T-helper 2 cell treated with Interferon-gamma antibody and Interleukin-4, amounts not matched to agents 5 μg/mL and 100 μg/mL, for 36 hours (primary cell): Measurements from ENCODE around the gene PPDPF.
"Not testable (repeated sequence)": the region's sequence is repeated elsewhere in the genome, so short reads cannot be mapped to it uniquely, and the experiment has no call there.

ENCODE experiments used
- DNase-seq: peaks from one replicate; pipeline ENCODE4 v3.0.0; 2021; ENCODE audit warnings: low spot score
- H3K27ac Mint-ChIP-seq: one replicate; pipeline ENCODE4 v1.8.0; 2021; ENCODE audit warnings: mild to moderate bottlenecking, mixed read lengths
- H3K27me3 Mint-ChIP-seq: one replicate; pipeline ENCODE4 v1.8.0; 2021; ENCODE audit warnings: low read depth, mixed read lengths
- H3K36me3 Mint-ChIP-seq: one replicate; pipeline ENCODE4 v1.8.0; 2021; ENCODE audit warnings: low read depth, mixed read lengths
- H3K4me1 Mint-ChIP-seq: one replicate; pipeline ENCODE4 v1.8.0; 2021; ENCODE audit warnings: low read depth, mixed read lengths
- H3K4me3 Mint-ChIP-seq: one replicate; pipeline ENCODE4 v1.8.0; 2022; ENCODE audit warnings: mild to moderate bottlenecking, moderate library complexity, mixed read lengths
- H3K9me3 Mint-ChIP-seq: one replicate; pipeline ENCODE4 v1.8.0; 2021; ENCODE audit warnings: mixed read lengths

PPDPF gene

DNA sequence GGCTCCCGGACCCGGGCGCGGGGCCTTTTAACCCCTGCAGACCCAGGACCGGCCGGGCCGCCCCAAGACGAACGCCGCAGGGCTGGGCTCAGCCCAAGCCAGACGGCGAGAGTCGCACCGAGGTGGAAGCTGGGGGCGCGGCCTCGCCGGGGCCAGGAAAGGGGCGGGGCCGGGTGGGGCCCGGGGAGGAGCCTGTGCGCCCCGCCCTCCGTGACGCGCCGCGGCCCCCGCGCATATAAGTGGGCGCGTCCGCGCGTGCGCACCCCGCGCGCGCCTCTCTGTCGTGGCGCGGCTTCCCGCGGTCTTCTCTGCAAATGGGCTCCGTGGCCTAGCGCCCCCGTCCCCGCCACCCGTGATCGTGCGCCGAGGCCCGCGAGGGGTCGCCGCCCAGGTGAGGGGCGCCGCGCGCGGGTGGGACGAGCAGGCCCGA, at the start of gene PPDPF:
PPDPF (plus strand) TSS at position 262 of the 430 bp plus-strand sequence. CDS start 544 bp downstream, outside the sequence.
- peak within 1 kb of the TSS; percentile 78 for H3K27ac Mint-ChIP-seq
- peaks cover 3% of the 10 kb centered on the region for H3K27me3 Mint-ChIP-seq
- H3K36me3 Mint-ChIP-seq: peaks cover 25% of the 10 kb centered on the region
- H3K9me3 Mint-ChIP-seq: no peaks in the 10 kb centered on the region
- peak; percentile 83 for DNase-seq
- peaks cover 6% of the 10 kb centered on the region for H3K4me1 Mint-ChIP-seq
- H3K4me3 Mint-ChIP-seq: peak within 1 kb of the TSS; percentile 77

GRCh38 chr20:63471002-63471716, 49.4 kb upstream of the PPDPF start:
- H3K27ac Mint-ChIP-seq: no peak overlapping the region
- H3K27me3 Mint-ChIP-seq: peaks cover 30% of the 10 kb centered on the region
- no peaks in the 10 kb centered on the region for H3K36me3 Mint-ChIP-seq

DNA sequence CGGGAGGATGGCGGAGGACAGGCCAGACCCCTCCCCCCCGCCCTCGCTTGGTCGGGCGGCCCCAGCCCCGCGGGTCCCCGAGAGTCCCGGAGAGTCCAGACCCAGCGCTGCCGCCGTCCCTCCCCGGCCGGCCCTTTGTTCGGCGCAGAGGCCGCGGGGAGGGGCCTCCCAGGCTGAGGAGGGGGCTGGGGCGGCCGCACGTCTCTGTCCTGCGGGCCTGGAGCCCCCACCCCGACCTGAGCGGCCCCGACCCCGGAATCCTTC, 48.9 kb upstream of the PPDPF start:
- H3K27ac Mint-ChIP-seq: no peak overlapping the region
- no peaks in the 10 kb centered on the region for H3K4me1 Mint-ChIP-seq
- H3K9me3 Mint-ChIP-seq: no peaks in the 10 kb centered on the region
- H3K27me3 Mint-ChIP-seq: peaks cover 33% of the 10 kb centered on the region
- H3K36me3 Mint-ChIP-seq: no peaks in the 10 kb centered on the region
- DNase-seq: no peak
- no peak overlapping the region for H3K4me3 Mint-ChIP-seq

More at GRCh38 chr20:63471002-63471716, 49.4 kb upstream of the PPDPF start:
- H3K4me3 Mint-ChIP-seq: no peak overlapping the region
- H3K9me3 Mint-ChIP-seq: no peaks in the 10 kb centered on the region
- DNase-seq: no peak
- H3K4me1 Mint-ChIP-seq: no peaks in the 10 kb centered on the region

GRCh38 chr20:63471981-63472831, 48.4 kb upstream of the PPDPF start, which contains the start of gene KCNQ2:
Gene KCNQ2, minus strand, starts transcription at chr20:63472655. Its CDS starts 192 bp downstream, at chr20:63472463.
- Mint-ChIP-seq H3K4me1 (no peaks in the 10 kb centered on the region), H3K27ac (no peak within 1 kb of the TSS), H3K9me3 (no peaks in the 10 kb centered on the region), H3K4me3 (no peak within 1 kb of the TSS), H3K27me3 (peaks cover 33% of the 10 kb centered on the region), H3K36me3 (no peaks in the 10 kb centered on the region)
- DNase-seq: no peak

DNA sequence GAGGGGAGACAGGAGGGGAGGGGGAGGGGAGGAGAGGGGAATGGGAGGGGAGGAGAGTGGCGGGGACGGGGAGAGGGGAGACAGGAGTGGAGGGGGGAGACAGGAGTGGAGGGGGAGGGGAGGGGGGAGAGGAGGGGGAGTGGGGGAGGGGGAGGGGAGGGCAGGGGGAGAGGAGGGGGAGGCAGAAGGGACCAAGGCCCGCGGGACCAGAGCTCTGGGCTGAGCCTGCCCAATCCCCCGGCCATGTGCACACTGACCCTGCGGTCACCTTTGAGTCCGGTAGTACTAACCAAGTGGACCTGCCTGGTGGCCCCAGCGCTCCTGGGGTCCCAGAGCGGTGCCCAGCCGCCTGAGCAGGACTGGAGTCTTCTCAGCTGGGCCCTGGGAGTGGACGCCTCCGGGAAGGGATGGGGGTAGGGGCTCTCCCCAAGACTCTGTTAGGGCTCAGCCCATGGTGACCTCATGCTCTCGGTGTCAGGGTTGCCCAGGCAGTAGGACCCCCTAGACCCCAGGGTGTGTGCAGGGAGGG, 47.6 kb upstream of the PPDPF start:
- peaks cover 38% of the 10 kb centered on the region for H3K27me3 Mint-ChIP-seq
- no peak overlapping the region for H3K4me3 Mint-ChIP-seq
- H3K36me3 Mint-ChIP-seq: no peaks in the 10 kb centered on the region

DNA sequence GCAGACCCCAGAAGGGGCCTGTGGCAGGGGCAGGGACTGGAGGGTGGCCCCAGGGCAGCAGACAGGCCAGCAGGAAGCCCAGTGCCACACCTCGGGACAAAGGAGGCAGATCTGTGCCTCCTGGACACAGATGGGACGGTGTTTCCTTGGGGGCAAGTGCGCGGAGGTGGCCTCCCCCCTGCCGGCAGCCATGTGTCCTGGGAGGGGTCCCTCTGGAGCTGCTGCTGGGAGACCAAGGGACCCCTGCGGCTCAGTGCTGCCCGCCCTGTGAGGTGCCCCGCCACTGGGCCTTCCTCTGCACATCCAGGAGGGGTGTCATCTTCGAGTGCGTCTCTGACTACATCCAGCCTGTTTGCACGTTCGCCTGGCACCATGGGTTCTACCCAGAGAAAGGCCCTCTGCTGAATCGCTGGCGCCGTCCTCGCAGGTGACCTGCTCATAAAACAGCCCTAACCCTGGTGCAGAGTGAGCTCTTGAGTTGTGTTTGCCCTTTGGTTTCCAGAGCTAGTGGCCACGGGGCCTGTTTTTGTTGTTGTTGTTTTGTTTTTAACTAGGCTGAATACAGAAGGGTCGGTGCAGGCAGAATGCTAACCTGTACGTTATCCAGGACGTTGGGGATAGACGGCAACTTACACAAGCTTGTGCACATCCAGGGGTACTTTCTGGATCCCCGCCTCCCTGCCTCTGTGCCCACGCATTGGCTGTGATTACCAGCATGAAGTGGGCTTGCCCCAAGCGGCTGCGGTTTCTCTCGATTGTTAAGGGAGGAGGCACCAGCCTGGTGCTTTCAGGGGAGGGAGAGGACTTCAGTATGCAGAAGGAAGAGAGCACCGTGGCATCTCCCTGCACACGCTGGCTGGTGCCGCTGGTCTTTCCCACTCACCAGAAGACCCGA, 46.8 kb upstream of the PPDPF start:
- H3K9me3 Mint-ChIP-seq: no peaks in the 10 kb centered on the region
- peaks cover 38% of the 10 kb centered on the region for H3K27me3 Mint-ChIP-seq
- H3K27ac Mint-ChIP-seq: no peak overlapping the region
- no peak overlapping the region for H3K4me3 Mint-ChIP-seq
- H3K4me1 Mint-ChIP-seq: no peaks in the 10 kb centered on the region
- no peak for DNase-seq
- H3K36me3 Mint-ChIP-seq: no peaks in the 10 kb centered on the region

More for the DNA sequence above, 47.6 kb upstream of the PPDPF start:
- Mint-ChIP-seq H3K4me1 (no peaks in the 10 kb centered on the region), H3K27ac (no peak overlapping the region), H3K9me3 (no peaks in the 10 kb centered on the region)
- DNase-seq: no peak

- H3K9me3 Mint-ChIP-seq: no peaks in the 10 kb centered on the region
- no peaks in the 10 kb centered on the region for H3K4me1 Mint-ChIP-seq
- no peak overlapping the region for H3K4me3 Mint-ChIP-seq
- peaks cover 36% of the 10 kb centered on the region for H3K27me3 Mint-ChIP-seq
- no peak for DNase-seq
- no peak overlapping the region for H3K27ac Mint-ChIP-seq
- H3K36me3 Mint-ChIP-seq: no peaks in the 10 kb centered on the region
Observed at GRCh38 chr20:63475209-63475608, 45.4 kb upstream of the PPDPF start.

GRCh38 chr20:63477061-63477616, 43.4 kb upstream of the PPDPF start:
- no peak overlapping the region for H3K27ac Mint-ChIP-seq
- H3K4me1 Mint-ChIP-seq: no peaks in the 10 kb centered on the region
- no peak overlapping the region for H3K4me3 Mint-ChIP-seq
- H3K9me3 Mint-ChIP-seq: no peaks in the 10 kb centered on the region
- H3K27me3 Mint-ChIP-seq: peaks cover 33% of the 10 kb centered on the region
- H3K36me3 Mint-ChIP-seq: no peaks in the 10 kb centered on the region
- DNase-seq: no peak

GRCh38 chr20:63477944-63478343, 42.6 kb upstream of the PPDPF start:
- Mint-ChIP-seq H3K9me3 (no peaks in the 10 kb centered on the region), H3K4me1 (no peaks in the 10 kb centered on the region), H3K27ac (no peak overlapping the region), H3K4me3 (no peak overlapping the region), H3K36me3 (no peaks in the 10 kb centered on the region), H3K27me3 (peaks cover 33% of the 10 kb centered on the region)
- no peak for DNase-seq

DNA sequence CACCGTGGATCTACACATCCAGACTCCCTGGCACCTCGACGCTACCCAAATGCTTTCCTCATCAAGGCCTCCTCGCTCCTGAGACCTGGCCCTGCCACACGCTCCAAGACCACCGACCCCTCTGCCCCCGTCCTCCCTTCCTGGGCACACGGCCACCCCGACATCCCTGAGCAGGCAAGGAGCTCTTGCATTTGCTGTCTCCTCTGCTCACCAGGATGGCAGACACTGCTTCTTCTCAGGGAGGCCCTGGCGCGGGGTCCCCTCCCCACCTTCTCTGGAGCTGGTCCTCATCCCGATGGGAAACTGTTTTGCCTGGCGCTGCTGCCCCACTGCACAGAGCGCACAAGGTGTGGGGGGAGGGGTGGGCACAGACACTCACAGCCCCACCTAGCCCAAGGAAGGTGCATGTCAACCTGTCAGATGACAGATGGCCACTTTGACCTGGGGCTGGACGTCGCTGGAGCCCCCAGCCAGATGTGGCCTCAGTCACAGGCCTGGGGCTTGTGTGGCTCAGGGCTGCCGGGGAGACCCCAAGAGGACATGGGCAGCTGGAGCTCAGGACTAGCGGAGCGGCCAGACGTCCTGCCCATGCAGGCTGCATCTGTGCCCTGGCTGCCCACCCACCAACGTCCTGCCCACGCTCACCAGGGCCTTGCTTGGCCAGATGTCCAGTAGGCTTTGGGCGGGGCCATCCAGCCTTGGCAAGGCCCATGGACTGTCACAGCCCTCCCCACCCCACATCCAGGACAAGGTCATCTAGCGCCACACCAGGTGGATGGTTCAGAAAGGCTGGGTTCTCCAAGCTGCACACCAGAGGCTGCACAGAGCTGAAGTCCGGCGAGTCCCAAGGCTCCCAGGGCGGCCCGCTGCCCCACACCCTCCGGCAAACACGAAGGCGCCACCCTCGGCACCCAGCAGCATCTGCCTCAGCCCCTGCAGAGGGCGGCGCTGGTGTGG, 41.9 kb upstream of the PPDPF start:
- peaks cover 29% of the 10 kb centered on the region for H3K27me3 Mint-ChIP-seq
- H3K9me3 Mint-ChIP-seq: no peaks in the 10 kb centered on the region
- H3K4me3 Mint-ChIP-seq: no peak overlapping the region
- no peaks in the 10 kb centered on the region for H3K4me1 Mint-ChIP-seq
- H3K27ac Mint-ChIP-seq: no peak overlapping the region
- H3K36me3 Mint-ChIP-seq: no peaks in the 10 kb centered on the region
- no peak for DNase-seq

DNA sequence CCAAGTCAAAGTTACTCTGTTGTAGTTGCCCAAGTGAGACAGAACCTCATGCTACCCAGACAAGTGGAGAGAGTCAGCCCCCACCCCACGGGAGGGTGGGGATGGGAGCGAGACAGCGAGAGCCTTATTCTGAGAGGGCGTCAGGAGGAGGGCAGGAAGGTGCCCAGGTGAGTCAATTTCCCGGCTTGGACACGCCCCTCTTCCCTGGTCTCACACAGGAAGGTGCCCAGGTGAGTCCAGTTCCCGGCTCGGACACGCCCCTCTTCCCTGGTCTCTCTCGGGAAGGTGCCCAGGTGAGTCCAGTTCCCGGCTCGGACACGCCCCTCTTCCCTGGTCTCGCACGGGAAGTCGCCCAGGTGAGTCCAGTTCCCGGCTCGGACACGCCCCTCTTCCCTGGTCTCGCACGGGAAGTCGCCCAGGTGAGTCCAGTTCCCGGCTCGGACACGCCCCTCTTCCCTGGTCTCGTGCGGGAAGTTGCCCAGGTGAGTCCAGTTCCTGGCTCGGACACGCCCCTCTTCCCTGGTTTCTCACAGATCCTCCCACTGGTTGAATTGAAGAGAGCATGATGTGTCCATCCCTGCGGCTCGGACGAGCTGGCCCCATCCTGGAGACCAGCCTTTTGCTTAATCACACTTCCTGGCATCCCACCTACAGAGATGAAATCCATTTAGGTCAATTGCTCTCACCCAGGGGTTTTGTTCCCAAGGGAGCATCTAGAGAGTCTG, 40.7 kb upstream of the PPDPF start:
- not testable (repeated sequence) for H3K4me3 Mint-ChIP-seq

DNA sequence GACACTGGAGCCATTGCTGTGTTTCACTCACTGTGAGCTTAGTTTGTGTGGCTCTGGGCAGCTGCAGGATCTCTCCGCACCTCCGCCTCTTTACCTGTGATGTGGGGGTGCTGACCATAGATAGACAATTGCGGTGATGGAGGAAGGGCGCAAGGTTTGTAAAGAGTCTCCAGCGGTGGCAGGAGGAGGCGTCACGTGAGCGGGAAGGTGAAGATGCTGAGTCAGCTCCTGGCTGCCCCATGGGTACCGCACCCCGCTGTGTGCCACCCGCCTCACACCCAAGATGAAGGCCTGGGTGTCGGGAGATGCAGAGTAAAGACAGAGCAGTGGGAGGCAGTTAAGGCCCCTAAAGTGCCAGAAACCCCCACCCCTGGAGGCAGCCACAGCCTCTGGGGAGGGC, 39.1 kb upstream of the PPDPF start:
- no peaks in the 10 kb centered on the region for H3K9me3 Mint-ChIP-seq
- H3K27me3 Mint-ChIP-seq: peaks cover 9% of the 10 kb centered on the region
- no peak for DNase-seq
- H3K36me3 Mint-ChIP-seq: no peaks in the 10 kb centered on the region
- no peak overlapping the region for H3K4me3 Mint-ChIP-seq
- H3K4me1 Mint-ChIP-seq: no peaks in the 10 kb centered on the region
- no peak overlapping the region for H3K27ac Mint-ChIP-seq

More for the DNA sequence above, 40.7 kb upstream of the PPDPF start:
- not testable (repeated sequence) for H3K4me1 Mint-ChIP-seq, H3K27ac Mint-ChIP-seq, H3K9me3 Mint-ChIP-seq, DNase-seq, H3K36me3 Mint-ChIP-seq
- H3K27me3 Mint-ChIP-seq: peaks cover 19% of the 10 kb centered on the region
